Stimulated activated effector memory CD8-positive, alpha-beta T cell treated with anti-CD3 and anti-CD28 coated beads, Interleukin-12 subunit alpha, Interleukin-12 subunit beta, amount 100 ng/mL, for 72 hours (primary cell): ENCODE data around the gene EOLA1.
"Not testable (repeated sequence)": the region's sequence is repeated elsewhere in the genome, so short reads cannot be mapped to it uniquely, and the experiment has no call there.

Experiments
- ATAC-seq: fragments of 150-1000 bp; cut with Tn5 transposase; 2 replicates; pipeline ENCODE4 v1.10.0; 2021
- DNase-seq, 2 donors: peaks; one replicate each; pipeline ENCODE4 v3.0.0; 2021 to 2022; ENCODE audit warnings: low spot score in 2 of 2
- H3K27ac Mint-ChIP-seq: one replicate; pipeline ENCODE4 v1.8.0; 2022; ENCODE audit warnings: mild to moderate bottlenecking, mixed read lengths
- H3K36me3 Mint-ChIP-seq: one replicate; pipeline ENCODE4 v1.8.0; 2022; ENCODE audit warnings: mild to moderate bottlenecking, mixed read lengths
- H3K4me1 Mint-ChIP-seq: one replicate; pipeline ENCODE4 v1.8.0; 2022; ENCODE audit warnings: mixed read lengths
- H3K4me3 Mint-ChIP-seq: one replicate; pipeline ENCODE4 v1.8.0; 2022; ENCODE audit warnings: mild to moderate bottlenecking, mixed read lengths
- H3K9me3 Mint-ChIP-seq: one replicate; pipeline ENCODE4 v1.8.0; 2022; ENCODE audit warnings: mixed read lengths

Gene EOLA1

GRCh38 chrX:149505671-149506070, 35.1 kb upstream of the EOLA1 start:
- H3K9me3 Mint-ChIP-seq, result no peaks in the 10 kb centered on the region
- peaks cover 10% of the 10 kb centered on the region for H3K36me3 Mint-ChIP-seq
- H3K27ac Mint-ChIP-seq, result peak overlapping the region; percentile 97
- ATAC-seq (no peak), DNase-seq (no peak)
- peak overlapping the region; percentile 87 for H3K4me3 Mint-ChIP-seq
- peaks cover 39% of the 10 kb centered on the region for H3K4me1 Mint-ChIP-seq

- ATAC-seq (no peak), DNase-seq (no peak)
- Mint-ChIP-seq H3K4me3 (no peak overlapping the region), H3K36me3 (peaks cover 10% of the 10 kb centered on the region), H3K4me1 (peaks cover 33% of the 10 kb centered on the region), H3K27ac (no peak overlapping the region), H3K9me3 (no peaks in the 10 kb centered on the region)
Observed at GRCh38 chrX:149506349-149506748, 34.5 kb upstream of the EOLA1 start.

- DNase-seq (no peak), ATAC-seq (no peak)
- Mint-ChIP-seq H3K4me1 (peaks cover 24% of the 10 kb centered on the region), H3K36me3 (peaks cover 10% of the 10 kb centered on the region), H3K27ac (no peak overlapping the region), H3K9me3 (no peaks in the 10 kb centered on the region), H3K4me3 (no peak overlapping the region)
Observed at GRCh38 chrX:149508467-149508866, 32.3 kb upstream of the EOLA1 start.

GRCh38 chrX:149510386-149510785, 30.4 kb upstream of the EOLA1 start:
- peaks cover 21% of the 10 kb centered on the region for H3K4me1 Mint-ChIP-seq
- H3K4me3 Mint-ChIP-seq, result no peak overlapping the region
- no peak overlapping the region for H3K27ac Mint-ChIP-seq
- H3K9me3 Mint-ChIP-seq, result no peaks in the 10 kb centered on the region
- ATAC-seq (no peak), DNase-seq (no peak)
- no peaks in the 10 kb centered on the region for H3K36me3 Mint-ChIP-seq

- DNase-seq (no peak), ATAC-seq (no peak)
- no peaks in the 10 kb centered on the region for H3K9me3 Mint-ChIP-seq
- H3K27ac Mint-ChIP-seq, result no peak overlapping the region
- H3K4me3 Mint-ChIP-seq, result no peak overlapping the region
- H3K4me1 Mint-ChIP-seq, result peaks cover 22% of the 10 kb centered on the region
- no peaks in the 10 kb centered on the region for H3K36me3 Mint-ChIP-seq
Observed at GRCh38 chrX:149511081-149511480, 29.7 kb upstream of the EOLA1 start.

GRCh38 chrX:149512225-149512885, 28.5 kb upstream of the EOLA1 start:
- peaks cover 35% of the 10 kb centered on the region for H3K4me1 Mint-ChIP-seq
- H3K4me3 Mint-ChIP-seq, result no peak overlapping the region
- DNase-seq (peak; percentile 32 to 68), ATAC-seq (peak; percentile 81)
- no peaks in the 10 kb centered on the region for H3K9me3 Mint-ChIP-seq
- H3K36me3 Mint-ChIP-seq, result no peaks in the 10 kb centered on the region
- H3K27ac Mint-ChIP-seq, result peak overlapping the region; percentile 74

GRCh38 chrX:149513825-149514428, 26.9 kb upstream of the EOLA1 start:
- DNase-seq, result no peak
- Mint-ChIP-seq H3K4me3 (peak overlapping the region; percentile 13), H3K27ac (no peak overlapping the region), H3K36me3 (no peaks in the 10 kb centered on the region), H3K4me1 (peaks cover 37% of the 10 kb centered on the region), H3K9me3 (no peaks in the 10 kb centered on the region)
- peak; percentile 62 for ATAC-seq

- peak overlapping the region; percentile 93 for H3K27ac Mint-ChIP-seq
Observed at GRCh38 chrX:149515954-149516602, 24.7 kb upstream of the EOLA1 start.

GRCh38 chrX:149516604-149517003, 24.2 kb upstream of the EOLA1 start:
- H3K36me3 Mint-ChIP-seq, result no peaks in the 10 kb centered on the region

More at GRCh38 chrX:149515954-149516602, 24.7 kb upstream of the EOLA1 start:
- Mint-ChIP-seq H3K4me1 (peaks cover 48% of the 10 kb centered on the region), H3K9me3 (no peaks in the 10 kb centered on the region), H3K36me3 (no peaks in the 10 kb centered on the region), H3K4me3 (peak overlapping the region; percentile 49)
- DNase-seq, result no peak
- no peak for ATAC-seq

GRCh38 chrX:149517308-149517707, 23.5 kb upstream of the EOLA1 start:
- DNase-seq (no peak), ATAC-seq (no peak)
- H3K36me3 Mint-ChIP-seq, result no peaks in the 10 kb centered on the region
- H3K4me1 Mint-ChIP-seq, result peaks cover 56% of the 10 kb centered on the region
- no peaks in the 10 kb centered on the region for H3K9me3 Mint-ChIP-seq
- H3K4me3 Mint-ChIP-seq, result no peak overlapping the region
- peak overlapping the region; percentile 93 for H3K27ac Mint-ChIP-seq

More at GRCh38 chrX:149516604-149517003, 24.2 kb upstream of the EOLA1 start:
- Mint-ChIP-seq H3K4me1 (peaks cover 53% of the 10 kb centered on the region), H3K4me3 (peak overlapping the region; percentile 49), H3K9me3 (no peaks in the 10 kb centered on the region), H3K27ac (peak overlapping the region; percentile 93)
- DNase-seq, result no peak
- ATAC-seq, result no peak

GRCh38 chrX:149518236-149518635, 22.6 kb upstream of the EOLA1 start:
- no peak for ATAC-seq
- Mint-ChIP-seq H3K4me1 (peaks cover 60% of the 10 kb centered on the region), H3K27ac (no peak overlapping the region), H3K36me3 (no peaks in the 10 kb centered on the region), H3K9me3 (no peaks in the 10 kb centered on the region), H3K4me3 (no peak overlapping the region)
- no peak for DNase-seq

GRCh38 chrX:149520636-149521277, 20.1 kb upstream of the EOLA1 start:
- not testable (repeated sequence) for H3K36me3 Mint-ChIP-seq, ATAC-seq, H3K9me3 Mint-ChIP-seq, DNase-seq
- peaks cover 52% of the 10 kb centered on the region for H3K4me1 Mint-ChIP-seq
- peak overlapping the region; percentile 84 for H3K27ac Mint-ChIP-seq
- H3K4me3 Mint-ChIP-seq, result peak overlapping the region; percentile 54

- H3K27ac Mint-ChIP-seq, result peak overlapping the region; percentile 84
- H3K4me1 Mint-ChIP-seq, result peaks cover 50% of the 10 kb centered on the region
- ATAC-seq (no peak), DNase-seq (no peak)
- no peaks in the 10 kb centered on the region for H3K36me3 Mint-ChIP-seq
- no peaks in the 10 kb centered on the region for H3K9me3 Mint-ChIP-seq
- peak overlapping the region; percentile 54 for H3K4me3 Mint-ChIP-seq
Observed at GRCh38 chrX:149521438-149521837, 19.4 kb upstream of the EOLA1 start.

- Mint-ChIP-seq H3K9me3 (no peaks in the 10 kb centered on the region), H3K4me3 (no peak overlapping the region), H3K36me3 (no peaks in the 10 kb centered on the region), H3K4me1 (peaks cover 36% of the 10 kb centered on the region), H3K27ac (peak overlapping the region; percentile 72)
- DNase-seq (no peak), ATAC-seq (no peak)
Observed at GRCh38 chrX:149522916-149523315, 17.9 kb upstream of the EOLA1 start.

GRCh38 chrX:149525389-149525788, 15.4 kb upstream of the EOLA1 start:
- peaks cover 30% of the 10 kb centered on the region for H3K4me1 Mint-ChIP-seq
- DNase-seq (peak; percentile 9 to 67), ATAC-seq (peak; percentile 95)
- H3K9me3 Mint-ChIP-seq, H3K36me3 Mint-ChIP-seq: not testable (repeated sequence)
- H3K4me3 Mint-ChIP-seq, result peak overlapping the region; percentile 42
- H3K27ac Mint-ChIP-seq, result peak overlapping the region; percentile 83
